HG03469 (cell line): Measurements from ENCODE around the gene TMEM198.

ENCODE experiments used
- ATAC-seq: cut with Tn5 transposase; IDR thresholded peaks from one replicate; pipeline ENCODE4 v1.9.1; 2021; ENCODE audit warnings: mild to moderate bottlenecking, moderate library complexity, moderate number of reproducible peaks; ENCODE audit not compliant: unreplicated experiment

The TMEM198 gene

DNA sequence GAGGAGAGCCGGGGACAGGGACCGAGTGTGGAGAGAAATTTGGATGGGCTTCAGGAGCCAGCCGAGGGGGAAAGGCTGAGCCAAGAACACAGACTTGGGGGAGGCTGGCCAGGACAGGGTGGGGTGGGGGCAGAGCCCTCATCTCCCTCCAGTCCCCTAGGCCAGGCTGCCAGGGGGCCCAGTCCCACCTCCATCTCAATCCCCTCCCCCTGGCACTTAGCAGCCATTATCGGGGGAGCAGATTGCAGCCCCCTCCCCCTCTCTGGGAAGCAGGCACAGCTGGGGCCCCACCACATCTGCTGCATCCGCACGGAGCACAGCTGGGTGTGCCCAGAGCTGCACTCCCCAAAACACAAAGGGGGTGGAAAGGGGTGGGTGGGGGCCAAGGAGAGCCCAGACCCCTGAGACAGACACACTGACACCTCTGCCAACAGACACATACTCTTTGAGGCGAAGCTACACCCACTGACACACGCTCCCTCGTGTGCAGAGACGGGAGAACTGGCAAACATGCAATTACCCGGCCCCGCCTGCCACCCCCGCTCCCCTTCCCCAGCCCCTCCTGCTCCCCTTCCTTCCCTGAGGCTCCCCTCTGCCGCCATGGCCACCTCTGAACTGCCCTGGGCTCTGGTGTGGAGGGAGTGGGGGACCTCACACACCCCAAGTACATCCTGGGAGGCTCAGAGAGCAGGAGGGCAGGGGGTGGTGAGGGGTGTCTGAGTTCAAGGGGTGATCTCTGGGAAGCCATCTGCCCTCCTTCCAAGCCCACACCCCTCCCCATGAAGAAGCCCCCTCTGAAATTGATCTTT lies 34.7 kb upstream of the TMEM198 start:
- no peak for ATAC-seq

GRCh38 chr2:219509780-219510511 lies 33.9 kb upstream of the TMEM198 start:
- no peak for ATAC-seq

GRCh38 chr2:219510512-219511135 lies 33.2 kb upstream of the TMEM198 start:
- ATAC-seq = no peak

GRCh38 chr2:219511547-219512325 lies 32.1 kb upstream of the TMEM198 start:
- no peak for ATAC-seq

- no peak for ATAC-seq
Observed at GRCh38 chr2:219512524-219513216, 31.2 kb upstream of the TMEM198 start.

DNA sequence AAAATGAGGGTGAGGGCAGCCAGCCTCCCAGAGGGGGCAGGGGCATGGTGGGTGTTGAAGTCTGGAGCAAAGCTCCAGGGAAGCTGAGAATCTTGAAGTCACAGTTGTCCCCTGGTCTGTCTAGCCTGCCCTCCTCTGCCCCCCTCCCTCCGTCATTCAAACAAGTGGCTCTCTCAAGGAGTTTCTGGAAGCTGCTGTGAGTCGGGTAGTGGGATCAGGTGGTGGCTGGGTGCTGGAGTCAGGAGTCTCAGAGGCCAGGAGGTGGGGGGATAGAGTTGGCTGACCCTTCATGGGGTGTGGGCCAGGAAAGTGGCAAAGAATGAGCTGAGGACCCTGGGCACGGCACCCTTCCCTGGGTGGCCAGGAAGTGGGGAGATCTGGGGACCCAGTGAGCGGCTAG lies 30.0 kb upstream of the TMEM198 start:
- no peak for ATAC-seq

DNA sequence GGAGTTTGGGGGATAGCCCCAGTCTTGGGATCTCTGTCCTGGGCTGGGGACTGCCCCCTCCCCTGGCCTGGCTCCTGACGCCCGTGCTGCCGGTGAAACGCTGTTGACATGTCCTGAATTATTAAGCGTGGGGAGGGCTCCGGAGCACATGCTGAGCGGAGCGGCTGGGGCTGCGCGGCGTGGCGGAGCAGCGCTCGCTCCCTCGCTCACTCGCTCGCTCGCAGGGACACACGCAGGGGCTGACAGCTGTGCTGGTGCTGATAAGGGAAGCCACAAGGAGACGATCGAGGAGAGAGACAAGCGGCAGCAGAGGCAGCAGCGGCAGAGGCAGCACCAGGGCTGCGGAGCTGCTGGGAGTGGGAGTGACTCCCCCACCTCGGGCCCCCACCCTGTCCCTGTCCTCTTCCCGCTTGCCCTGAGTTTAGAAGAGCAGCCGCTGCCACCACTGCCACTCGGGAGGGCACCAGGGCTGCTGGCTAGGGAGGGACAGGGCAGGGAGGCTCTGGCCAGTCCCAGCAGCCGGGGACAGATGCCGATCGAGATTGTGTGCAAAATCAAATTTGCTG lies 29.5 kb upstream of the TMEM198 start, which contains the start of gene ASIC4:
TSS of gene ASIC4 (plus strand) at position 287 of the 566 bp plus-strand sequence. CDS start at position 530, 243 bp downstream.
- no peak for ATAC-seq

- no peak for ATAC-seq
Observed at GRCh38 chr2:219514836-219515235, 29.0 kb upstream of the TMEM198 start.

DNA sequence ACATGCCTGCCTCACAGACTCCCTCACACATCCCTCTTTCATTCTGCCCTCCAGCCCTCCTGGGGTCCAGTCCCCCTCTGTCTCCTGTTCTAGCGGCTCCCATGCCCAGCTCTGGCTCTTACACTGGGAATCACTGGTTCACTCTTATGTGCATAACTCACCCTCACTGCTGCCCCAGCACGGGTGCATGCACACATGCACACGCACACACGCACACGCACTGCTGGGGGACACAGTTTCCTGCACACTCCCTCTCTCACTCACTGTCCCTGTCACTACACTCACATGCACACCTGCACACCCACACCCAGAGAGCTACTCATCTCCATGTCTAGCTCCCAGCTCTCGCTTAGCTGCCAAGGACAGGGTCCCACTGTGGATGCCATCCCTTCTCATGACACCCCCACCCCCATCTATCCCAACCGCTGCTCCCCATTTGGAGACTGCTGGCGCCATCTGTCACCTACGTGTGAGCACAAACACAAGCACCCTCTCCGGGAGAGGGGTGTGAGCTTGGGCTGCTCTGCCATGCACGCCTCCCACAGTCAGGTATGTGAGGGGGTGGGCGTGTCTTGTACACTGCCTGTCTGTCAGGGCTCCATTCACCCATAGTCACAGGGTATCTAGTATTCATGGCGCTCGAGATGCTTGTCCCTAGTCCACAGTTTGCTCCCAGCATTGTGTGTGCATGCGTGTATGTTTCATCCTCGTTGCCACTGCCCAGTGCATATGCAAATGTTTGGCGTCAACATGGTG lies 27.8 kb upstream of the TMEM198 start:
- no peak for ATAC-seq

- no peak for ATAC-seq
Observed at GRCh38 chr2:219516888-219517287, 26.9 kb upstream of the TMEM198 start.

GRCh38 chr2:219517954-219518778 lies 25.7 kb upstream of the TMEM198 start:
- ATAC-seq = no peak

DNA sequence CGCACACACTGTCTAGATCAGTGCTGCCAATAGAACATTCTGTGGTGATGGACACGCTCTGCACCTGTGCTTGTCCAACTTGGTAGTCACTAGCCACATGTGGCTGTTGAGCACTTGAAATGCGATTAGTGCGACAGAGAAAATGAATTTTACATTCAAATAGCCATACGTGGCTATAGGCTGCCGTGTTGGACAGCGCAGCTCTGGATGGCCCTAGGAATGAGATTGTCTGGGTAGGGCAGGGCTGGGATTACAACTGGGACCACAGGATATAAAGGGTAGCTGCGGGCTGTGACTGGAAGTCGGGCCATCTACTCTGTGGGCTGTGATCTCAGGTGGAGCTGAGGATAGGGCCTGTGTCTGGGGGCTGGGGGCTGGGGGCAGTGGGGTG lies 24.3 kb upstream of the TMEM198 start:
- ATAC-seq = no peak

DNA sequence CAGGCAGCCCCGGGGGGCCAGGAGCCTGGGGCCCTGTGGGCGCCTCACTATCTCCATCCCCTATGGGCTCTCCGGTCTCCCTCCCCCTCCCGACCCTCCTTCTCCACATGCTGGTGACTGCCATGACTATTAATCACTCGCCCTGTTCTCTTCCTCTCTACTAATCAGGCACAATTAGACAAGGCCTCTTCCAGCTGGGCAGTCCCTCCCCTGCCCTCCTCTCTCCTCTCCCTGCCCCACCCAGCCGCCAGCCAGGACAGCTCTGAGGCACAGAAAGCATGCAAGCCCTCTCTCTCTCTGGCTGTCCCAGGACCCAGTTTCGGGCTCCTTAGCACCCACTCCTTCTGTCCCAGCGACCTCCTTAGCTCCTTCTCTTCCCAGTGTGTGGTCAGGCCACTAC lies 23.7 kb upstream of the TMEM198 start:
- ATAC-seq = no peak

DNA sequence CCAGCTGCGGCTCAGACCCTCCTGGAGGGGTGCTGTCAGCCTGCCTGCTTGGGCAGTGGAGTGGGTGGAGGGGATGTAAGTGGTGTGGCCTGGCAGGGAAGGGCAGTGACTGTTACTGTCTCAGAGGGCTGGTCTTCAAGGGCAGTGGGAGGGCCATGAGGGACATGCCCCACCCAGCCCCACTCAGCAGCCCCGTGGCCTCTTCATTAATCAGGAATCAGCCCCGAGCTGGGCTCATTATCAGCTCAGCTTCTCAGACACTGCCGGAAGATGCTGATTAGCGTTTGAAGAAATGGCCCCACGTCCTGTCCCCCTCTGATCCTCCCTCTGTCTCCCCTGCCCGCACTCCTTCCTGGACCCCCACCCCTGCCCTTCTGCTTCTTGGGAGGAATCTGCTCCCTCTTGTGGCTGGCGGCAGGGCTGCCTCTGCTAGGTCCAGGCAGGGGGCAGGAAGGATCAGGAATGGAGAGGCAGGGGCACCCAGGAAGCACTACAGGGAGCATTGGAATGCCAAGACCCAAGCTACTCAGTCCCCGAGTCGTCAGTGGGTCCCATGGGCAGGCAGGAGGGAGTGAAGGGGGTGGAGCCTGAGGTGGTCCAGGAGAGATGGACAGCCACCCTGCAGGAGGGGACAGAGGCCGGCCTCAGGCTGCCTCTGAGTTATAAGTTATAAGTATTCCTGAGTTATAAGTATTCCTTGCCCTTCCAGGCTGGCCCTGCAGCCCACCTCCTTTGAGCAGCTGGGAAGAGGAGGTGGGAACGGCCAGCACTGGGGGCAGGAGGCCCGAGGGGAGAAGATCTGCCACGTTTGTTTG lies 22.6 kb upstream of the TMEM198 start:
- ATAC-seq = no peak

GRCh38 chr2:219522111-219523030 lies 21.5 kb upstream of the TMEM198 start:
- ATAC-seq = no peak

- ATAC-seq = no peak
Observed at GRCh38 chr2:219523031-219523671, 20.7 kb upstream of the TMEM198 start.
